ENCODE data around the gene TSPOAP1.

Gene TSPOAP1

GRCh38 chr17:58368860-58369213 lies 40.2 kb upstream of the TSPOAP1 start:
- Histone ChIP-seq H3K4me3 (ENCODE audit: low read length, poor library complexity, severe bottlenecking) (no peak overlapping the region), H2AFZ (ENCODE audit: low read length) (no peak overlapping the region), H3K36me3 (ENCODE audit: insufficient read depth, low read length) (peaks cover 43% of the 10 kb centered on the region; the same call in 1 of the 2 replicates), H3K79me2 (ENCODE audit: insufficient read depth, low read length) (peaks cover 43% of the 10 kb centered on the region), H3K27me3 (ENCODE audit: insufficient read depth, low read length, poor library complexity, severe bottlenecking) (no peaks in the 10 kb centered on the region), H3K4me1 (ENCODE audit: insufficient read depth, low read length, poor library complexity, severe bottlenecking) (no peaks in the 10 kb centered on the region), H3K4me2 (ENCODE audit: low read depth, low read length, poor library complexity, severe bottlenecking) (no peak overlapping the region), H3K9me3 (ENCODE audit: insufficient read depth, low read depth, low read length) (no peaks in the 10 kb centered on the region), H3K9ac (ENCODE audit: low read depth, low read length, poor library complexity, severe bottlenecking) (no peak overlapping the region), H4K20me1 (ENCODE audit: insufficient read depth, low read length, poor library complexity, severe bottlenecking) (no peaks in the 10 kb centered on the region), H3F3A (ENCODE audit: low read depth) (no peaks in the 10 kb centered on the region), H3K9me2 (replicated peaks; ENCODE audit: low read depth, low read length) (no peaks in the 10 kb centered on the region)
- TF ChIP-seq EZH2phosphoT487 (IDR thresholded peaks at IDR 0.05; ENCODE audit: borderline replicate concordance) (no peak), CTCF (conservative IDR thresholded peaks at IDR 0.05; ENCODE audit: low read length) (no peak)

GRCh38 chr17:58367461-58367860 lies 38.9 kb upstream of the TSPOAP1 start:
- Histone ChIP-seq H3K9ac (ENCODE audit: low read depth, low read length, poor library complexity, severe bottlenecking) (no peak overlapping the region), H3K9me2 (replicated peaks; ENCODE audit: low read depth, low read length) (no peaks in the 10 kb centered on the region), H4K20me1 (ENCODE audit: insufficient read depth, low read length, poor library complexity, severe bottlenecking) (no peaks in the 10 kb centered on the region), H3K4me3 (ENCODE audit: low read length, poor library complexity, severe bottlenecking) (no peak overlapping the region), H3K79me2 (ENCODE audit: insufficient read depth, low read length) (peaks cover 31% of the 10 kb centered on the region), H3K4me2 (ENCODE audit: low read depth, low read length, poor library complexity, severe bottlenecking) (no peak overlapping the region), H3F3A (ENCODE audit: low read depth) (no peaks in the 10 kb centered on the region), H3K4me1 (ENCODE audit: insufficient read depth, low read length, poor library complexity, severe bottlenecking) (no peaks in the 10 kb centered on the region), H3K36me3 (ENCODE audit: insufficient read depth, low read length) (peaks cover 56% of the 10 kb centered on the region; the same call in 1 of the 2 replicates), H2AFZ (ENCODE audit: low read length) (no peak overlapping the region), H3K27me3 (ENCODE audit: insufficient read depth, low read length, poor library complexity, severe bottlenecking) (no peaks in the 10 kb centered on the region), H3K9me3 (ENCODE audit: insufficient read depth, low read depth, low read length) (no peaks in the 10 kb centered on the region)
- no peak for TF ChIP-seq CTCF (conservative IDR thresholded peaks at IDR 0.05; ENCODE audit: low read length)

- Histone ChIP-seq H3F3A (ENCODE audit: low read depth) (no peaks in the 10 kb centered on the region), H3K4me1 (ENCODE audit: insufficient read depth, low read length, poor library complexity, severe bottlenecking) (no peaks in the 10 kb centered on the region), H3K4me3 (ENCODE audit: low read length, poor library complexity, severe bottlenecking) (no peak overlapping the region), H3K4me2 (ENCODE audit: low read depth, low read length, poor library complexity, severe bottlenecking) (no peak overlapping the region), H3K9me3 (ENCODE audit: insufficient read depth, low read depth, low read length) (no peaks in the 10 kb centered on the region), H3K9ac (ENCODE audit: low read depth, low read length, poor library complexity, severe bottlenecking) (no peak overlapping the region), H3K27me3 (ENCODE audit: insufficient read depth, low read length, poor library complexity, severe bottlenecking) (no peaks in the 10 kb centered on the region), H3K79me2 (ENCODE audit: insufficient read depth, low read length) (peaks cover 18% of the 10 kb centered on the region), H2AFZ (ENCODE audit: low read length) (no peak overlapping the region), H4K20me1 (ENCODE audit: insufficient read depth, low read length, poor library complexity, severe bottlenecking) (no peaks in the 10 kb centered on the region), H3K36me3 (ENCODE audit: insufficient read depth, low read length) (peaks cover 67% of the 10 kb centered on the region; the same call in 1 of the 2 replicates), H3K9me2 (replicated peaks; ENCODE audit: low read depth, low read length) (no peaks in the 10 kb centered on the region)
- TF ChIP-seq EZH2phosphoT487 (IDR thresholded peaks at IDR 0.05; ENCODE audit: borderline replicate concordance) (no peak), CTCF (conservative IDR thresholded peaks at IDR 0.05; ENCODE audit: low read length) (no peak)
These were observed 37.5 kb upstream of the TSPOAP1 start for GRCh38 chr17:58365980-58366595.
